ENCODE data around the gene SF3B6. TPM values are rescaled to one million over a fixed set of nuclear protein-coding genes. Genes with fewer than 3 reads are reported as not detected.

Gene SF3B6
- total RNA-seq, 1 donor from 2014 or later: 105 TPM

DNA sequence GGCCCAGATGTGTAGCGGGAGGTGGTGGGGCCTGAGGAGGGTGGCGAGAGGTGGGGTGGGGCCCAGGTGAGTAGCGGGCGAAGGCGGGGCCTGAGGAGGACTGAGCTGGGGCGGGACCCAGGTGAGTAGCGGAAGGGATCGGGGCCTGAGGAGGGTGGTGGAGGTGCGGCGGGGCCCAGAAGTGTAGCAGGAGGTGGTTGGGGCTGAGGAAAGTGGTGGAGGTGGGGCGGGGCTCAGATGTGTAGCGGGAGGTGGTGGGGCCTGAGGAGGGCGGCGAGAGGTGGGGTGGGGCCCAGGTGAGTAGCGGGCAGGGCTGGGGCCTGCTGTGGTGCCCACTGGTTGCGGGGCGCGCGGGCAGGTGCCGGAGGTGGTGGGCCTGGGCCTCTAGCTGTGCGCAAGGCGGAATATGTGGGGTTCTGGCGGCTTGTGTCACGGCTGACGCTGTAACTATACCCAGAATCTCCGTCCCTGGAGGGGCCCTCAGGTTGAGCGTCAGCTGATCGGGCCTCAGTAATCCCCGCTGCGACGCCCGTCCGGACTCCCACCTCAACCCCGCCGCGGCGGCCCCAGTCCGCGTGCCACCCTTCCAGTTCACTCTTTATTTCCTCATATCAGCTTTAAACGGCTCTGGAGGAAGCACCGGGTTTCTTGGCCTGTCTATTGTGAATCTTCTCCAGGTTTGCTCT, 866 bp upstream of the SF3B6 start:
- H3K4me3 ChIP-seq (ENCODE audit: insufficient read depth, low read depth, low read length): peak overlapping the region; percentile 56
- H3K4me1 Mint-ChIP-seq (ENCODE audit: low read depth, unreplicated experiment): peaks cover 3% of the 10 kb centered on the region
- H3K4me1 ChIP-seq (ENCODE audit: insufficient read depth, low read length): peaks cover 8% of the 10 kb centered on the region
- peaks cover 11% of the 10 kb centered on the region for H3K36me3 Mint-ChIP-seq (ENCODE audit: low read depth, unreplicated experiment)
- H3K27me3 ChIP-seq (ENCODE audit: insufficient read depth, low read length): no peaks in the 10 kb centered on the region
- peaks cover 26% of the 10 kb centered on the region for H3K36me3 ChIP-seq (ENCODE audit: insufficient read depth, low read length)
- peak overlapping the region; percentile 98 for H3K9ac ChIP-seq (ENCODE audit: low read length)
- FAIRE-seq (no peak), DNase-seq (ENCODE audit: low read depth) (no peak)
- peak overlapping the region; percentile 98 for H3K4me3 Mint-ChIP-seq (ENCODE audit: unreplicated experiment)
- H3K27me3 Mint-ChIP-seq (ENCODE audit: low read depth, unreplicated experiment): no peaks in the 10 kb centered on the region
- H3K27ac ChIP-seq (ENCODE audit: low read depth, low read length): no peak overlapping the region
- TF ChIP-seq EZH2 (IDR thresholded peaks at IDR 0.05; ENCODE audit: insufficient read depth, low read length): no peak
- TF ChIP-seq, protein P1, sequence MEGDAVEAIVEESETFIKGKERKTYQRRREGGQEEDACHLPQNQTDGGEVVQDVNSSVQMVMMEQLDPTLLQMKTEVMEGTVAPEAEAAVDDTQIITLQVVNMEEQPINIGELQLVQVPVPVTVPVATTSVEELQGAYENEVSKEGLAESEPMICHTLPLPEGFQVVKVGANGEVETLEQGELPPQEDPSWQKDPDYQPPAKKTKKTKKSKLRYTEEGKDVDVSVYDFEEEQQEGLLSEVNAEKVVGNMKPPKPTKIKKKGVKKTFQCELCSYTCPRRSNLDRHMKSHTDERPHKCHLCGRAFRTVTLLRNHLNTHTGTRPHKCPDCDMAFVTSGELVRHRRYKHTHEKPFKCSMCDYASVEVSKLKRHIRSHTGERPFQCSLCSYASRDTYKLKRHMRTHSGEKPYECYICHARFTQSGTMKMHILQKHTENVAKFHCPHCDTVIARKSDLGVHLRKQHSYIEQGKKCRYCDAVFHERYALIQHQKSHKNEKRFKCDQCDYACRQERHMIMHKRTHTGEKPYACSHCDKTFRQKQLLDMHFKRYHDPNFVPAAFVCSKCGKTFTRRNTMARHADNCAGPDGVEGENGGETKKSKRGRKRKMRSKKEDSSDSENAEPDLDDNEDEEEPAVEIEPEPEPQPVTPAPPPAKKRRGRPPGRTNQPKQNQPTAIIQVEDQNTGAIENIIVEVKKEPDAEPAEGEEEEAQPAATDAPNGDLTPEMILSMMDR (IDR thresholded peaks at IDR 0.05; ENCODE audit: insufficient read depth, low read depth, low read length): no peak
- peak overlapping the region; percentile 92 for H3K27ac Mint-ChIP-seq (ENCODE audit: unreplicated experiment)
- peak overlapping the region; percentile 70 for H2AFZ ChIP-seq (ENCODE audit: low read depth, low read length)
- no peaks in the 10 kb centered on the region for H3K9me3 Mint-ChIP-seq (ENCODE audit: unreplicated experiment)
- peaks cover 40% of the 10 kb centered on the region for H3K79me2 ChIP-seq (ENCODE audit: insufficient read depth, low read length)
- peak overlapping the region; percentile 91 for H3K4me2 ChIP-seq (ENCODE audit: low read length)
- no peaks in the 10 kb centered on the region for H3K9me3 ChIP-seq (ENCODE audit: insufficient read depth, low read depth, low read length)
- peaks cover 13% of the 10 kb centered on the region for H4K20me1 ChIP-seq (ENCODE audit: insufficient read depth, low read length)

DNA sequence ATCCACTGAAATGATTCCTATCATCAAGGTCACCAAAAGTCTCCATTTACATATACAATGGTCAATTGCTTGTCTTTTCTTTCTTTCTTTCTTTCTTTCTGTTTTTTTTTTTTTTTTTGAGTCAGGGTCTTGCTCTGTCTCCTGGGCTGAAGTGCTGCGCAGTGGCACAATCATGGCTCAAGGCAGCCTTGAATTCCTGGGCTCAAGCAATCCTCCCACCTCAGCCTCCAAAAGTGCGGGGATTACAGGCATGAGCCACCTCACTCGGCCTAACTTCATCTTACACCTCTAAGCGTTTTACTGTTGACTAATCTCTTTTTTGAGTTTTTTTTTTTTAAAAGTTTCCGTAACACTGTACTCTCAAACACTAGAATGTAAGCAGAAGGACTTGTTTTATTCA, 867 bp downstream of the SF3B6 start:
- no peak overlapping the region for H2AFZ ChIP-seq (ENCODE audit: low read depth, low read length)
- H3K79me2 ChIP-seq (ENCODE audit: insufficient read depth, low read length): peaks cover 52% of the 10 kb centered on the region
- peak overlapping the region; percentile 90 for H3K27ac ChIP-seq (ENCODE audit: low read depth, low read length)
- H3K9ac ChIP-seq (ENCODE audit: low read length): peak overlapping the region; percentile 98
- peaks cover 31% of the 10 kb centered on the region for H3K36me3 ChIP-seq (ENCODE audit: insufficient read depth, low read length)
- H3K4me1 Mint-ChIP-seq (ENCODE audit: low read depth, unreplicated experiment): peaks cover 1% of the 10 kb centered on the region
- no peak for TF ChIP-seq EZH2 (IDR thresholded peaks at IDR 0.05; ENCODE audit: insufficient read depth, low read length)
- TF ChIP-seq, protein P1 (IDR thresholded peaks at IDR 0.05; ENCODE audit: insufficient read depth, low read depth, low read length): no peak
- H3K9me3 Mint-ChIP-seq (ENCODE audit: unreplicated experiment): no peaks in the 10 kb centered on the region
- peak overlapping the region; percentile 92 for H3K27ac Mint-ChIP-seq (ENCODE audit: unreplicated experiment)
- no peaks in the 10 kb centered on the region for H3K9me3 ChIP-seq (ENCODE audit: insufficient read depth, low read depth, low read length)
- peaks cover 24% of the 10 kb centered on the region for H4K20me1 ChIP-seq (ENCODE audit: insufficient read depth, low read length)
- peak overlapping the region; percentile 99 for H3K4me3 ChIP-seq (ENCODE audit: insufficient read depth, low read depth, low read length)
- no peaks in the 10 kb centered on the region for H3K27me3 Mint-ChIP-seq (ENCODE audit: low read depth, unreplicated experiment)
- H3K4me1 ChIP-seq (ENCODE audit: insufficient read depth, low read length): peaks cover 8% of the 10 kb centered on the region
- no peak for DNase-seq (ENCODE audit: low read depth)
- H3K4me2 ChIP-seq (ENCODE audit: low read length): peak overlapping the region; percentile 91
- no peak for FAIRE-seq
- peak overlapping the region; percentile 98 for H3K4me3 Mint-ChIP-seq (ENCODE audit: unreplicated experiment)
- no peaks in the 10 kb centered on the region for H3K27me3 ChIP-seq (ENCODE audit: insufficient read depth, low read length)
- peaks cover 10% of the 10 kb centered on the region for H3K36me3 Mint-ChIP-seq (ENCODE audit: low read depth, unreplicated experiment)

DNA sequence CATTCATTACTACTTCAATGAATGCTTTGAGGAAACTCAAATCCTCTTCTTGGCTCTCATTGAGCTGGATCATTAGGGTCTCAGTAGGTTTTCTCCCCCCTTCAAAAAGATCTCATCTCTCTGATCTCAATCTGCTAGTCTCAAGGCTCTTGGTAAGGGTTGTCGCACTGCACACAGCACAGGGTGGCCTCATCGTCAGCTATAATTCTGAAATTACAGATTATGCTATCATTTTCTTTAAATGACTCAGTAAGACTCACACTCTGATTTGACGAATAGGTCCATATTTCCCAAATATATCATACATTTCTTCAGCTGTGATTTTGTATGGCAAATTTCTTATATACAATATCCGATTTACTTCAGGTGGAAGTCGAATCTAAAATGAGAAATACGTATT, 2.3 kb downstream of the SF3B6 start:
- no peak overlapping the region for H2AFZ ChIP-seq (ENCODE audit: low read depth, low read length)
- peaks cover 8% of the 10 kb centered on the region for H3K4me1 ChIP-seq (ENCODE audit: insufficient read depth, low read length)
- H3K9ac ChIP-seq (ENCODE audit: low read length): no peak overlapping the region
- no peak overlapping the region for H3K4me2 ChIP-seq (ENCODE audit: low read length)
- Mint-ChIP-seq H3K27me3 (ENCODE audit: low read depth, unreplicated experiment) (no peaks in the 10 kb centered on the region), H3K4me1 (ENCODE audit: low read depth, unreplicated experiment) (peaks cover 1% of the 10 kb centered on the region), H3K27ac (ENCODE audit: unreplicated experiment) (no peak overlapping the region), H3K36me3 (ENCODE audit: low read depth, unreplicated experiment) (peaks cover 11% of the 10 kb centered on the region), H3K4me3 (ENCODE audit: unreplicated experiment) (no peak overlapping the region), H3K9me3 (ENCODE audit: unreplicated experiment) (no peaks in the 10 kb centered on the region)
- H3K79me2 ChIP-seq (ENCODE audit: insufficient read depth, low read length): peaks cover 60% of the 10 kb centered on the region
- no peak overlapping the region for H3K27ac ChIP-seq (ENCODE audit: low read depth, low read length)
- FAIRE-seq (no peak), DNase-seq (ENCODE audit: low read depth) (no peak)
- no peaks in the 10 kb centered on the region for H3K9me3 ChIP-seq (ENCODE audit: insufficient read depth, low read depth, low read length)
- TF ChIP-seq EZH2 (IDR thresholded peaks at IDR 0.05; ENCODE audit: insufficient read depth, low read length): no peak
- TF ChIP-seq, protein P1 (IDR thresholded peaks at IDR 0.05; ENCODE audit: insufficient read depth, low read depth, low read length): no peak
- no peaks in the 10 kb centered on the region for H3K27me3 ChIP-seq (ENCODE audit: insufficient read depth, low read length)
- H4K20me1 ChIP-seq (ENCODE audit: insufficient read depth, low read length): peaks cover 30% of the 10 kb centered on the region
- no peak overlapping the region for H3K4me3 ChIP-seq (ENCODE audit: insufficient read depth, low read depth, low read length)
- H3K36me3 ChIP-seq (ENCODE audit: insufficient read depth, low read length): peaks cover 29% of the 10 kb centered on the region

Data from astrocyte (in vitro differentiated cells and primary cell).